ENCODE results near the gene GOLGA6L25.
"Not testable (repeated sequence)": the region's sequence is repeated elsewhere in the genome, so short reads cannot be mapped to it uniquely, and the experiment has no call there.

DNA sequence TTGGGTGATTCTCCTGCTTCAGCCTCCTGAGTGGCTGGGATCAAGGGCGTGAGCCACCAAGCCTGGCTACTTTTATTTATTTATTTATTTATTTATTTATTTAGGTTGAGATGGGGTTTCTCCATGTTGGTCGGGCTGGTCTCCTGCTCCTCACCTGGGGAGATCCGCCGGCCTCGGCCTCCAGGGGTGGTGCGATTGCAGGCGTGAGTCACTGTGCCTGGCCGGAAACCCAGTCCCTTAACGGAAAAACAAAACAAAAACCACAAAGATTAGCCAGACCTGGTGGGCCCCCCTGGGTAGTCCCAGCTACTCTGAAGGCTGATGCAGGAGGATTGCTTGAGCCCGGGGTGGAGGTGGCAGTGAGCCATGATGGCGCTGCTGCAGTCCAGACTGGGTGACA, 38.2 kb upstream of the GOLGA6L25 start:
- TF ChIP-seq, protein P1, sequence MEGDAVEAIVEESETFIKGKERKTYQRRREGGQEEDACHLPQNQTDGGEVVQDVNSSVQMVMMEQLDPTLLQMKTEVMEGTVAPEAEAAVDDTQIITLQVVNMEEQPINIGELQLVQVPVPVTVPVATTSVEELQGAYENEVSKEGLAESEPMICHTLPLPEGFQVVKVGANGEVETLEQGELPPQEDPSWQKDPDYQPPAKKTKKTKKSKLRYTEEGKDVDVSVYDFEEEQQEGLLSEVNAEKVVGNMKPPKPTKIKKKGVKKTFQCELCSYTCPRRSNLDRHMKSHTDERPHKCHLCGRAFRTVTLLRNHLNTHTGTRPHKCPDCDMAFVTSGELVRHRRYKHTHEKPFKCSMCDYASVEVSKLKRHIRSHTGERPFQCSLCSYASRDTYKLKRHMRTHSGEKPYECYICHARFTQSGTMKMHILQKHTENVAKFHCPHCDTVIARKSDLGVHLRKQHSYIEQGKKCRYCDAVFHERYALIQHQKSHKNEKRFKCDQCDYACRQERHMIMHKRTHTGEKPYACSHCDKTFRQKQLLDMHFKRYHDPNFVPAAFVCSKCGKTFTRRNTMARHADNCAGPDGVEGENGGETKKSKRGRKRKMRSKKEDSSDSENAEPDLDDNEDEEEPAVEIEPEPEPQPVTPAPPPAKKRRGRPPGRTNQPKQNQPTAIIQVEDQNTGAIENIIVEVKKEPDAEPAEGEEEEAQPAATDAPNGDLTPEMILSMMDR (IDR thresholded peaks at IDR 0.05; ENCODE audit: low read depth, low read length): not testable (repeated sequence)
- TF ChIP-seq, protein P2, sequence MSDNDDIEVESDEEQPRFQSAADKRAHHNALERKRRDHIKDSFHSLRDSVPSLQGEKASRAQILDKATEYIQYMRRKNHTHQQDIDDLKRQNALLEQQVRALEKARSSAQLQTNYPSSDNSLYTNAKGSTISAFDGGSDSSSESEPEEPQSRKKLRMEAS (IDR thresholded peaks at IDR 0.05; ENCODE audit: low read depth, low read length): not testable (repeated sequence)
- not testable (repeated sequence) for TF ChIP-seq POLR2A (IDR thresholded peaks at IDR 0.05; ENCODE audit: extremely low read depth, insufficient read length)
